HEK293 (cell line): Measurements from ENCODE around the gene KBTBD12.

ENCODE experiments used
- CTCF ChIA-PET: fragments of 350-600 bp; formaldehyde crosslinking; extraction: SDS; loops from one replicate; lab custom pipeline; 2021; ENCODE audit warnings: antibody characterized with exemption; lab: Yijun Ruan, JAX
- POLR2A ChIA-PET: fragments of 300-600 bp; formaldehyde crosslinking; extraction: SDS; loops from one replicate; lab custom pipeline; 2020; ENCODE audit warnings: antibody characterized with exemption, inconsistent platforms; lab: Yijun Ruan, JAX
- H3K27ac ChIP-seq: fragments of 200-500 bp; sonication (Bioruptor generic); 2 replicates; pipeline ENCODE4 v1.5.1; 2014; ENCODE audit warnings: low read depth, low read length, control low read depth, inconsistent platforms; ENCODE audit errors: extremely low read depth
- H3K36me3 ChIP-seq, 2 experiments: fragments of 200-500 bp in 1 of 2; sonication (Bioruptor generic) in 1 of 2; 1 replicate in 1 of 2; 2 replicates in 1 of 2; pipeline ENCODE4 v1.5.1; 2014 to 2017; ENCODE audit warnings: inconsistent platforms in 2 of 2, low read length in 2 of 2; ENCODE audit not compliant: control insufficient read depth in 2 of 2, insufficient read depth in 1 of 2
- H3K4me1 ChIP-seq: fragments of 200-500 bp; sonication (Bioruptor generic); 2 replicates; pipeline ENCODE4 v1.5.1; 2014; ENCODE audit warnings: mild to moderate bottlenecking, low read length, inconsistent platforms; ENCODE audit not compliant: control insufficient read depth, insufficient read depth
- H3K4me3 ChIP-seq: 2 replicates; pipeline ENCODE4 v1.5.1; 2011; ENCODE audit warnings: low read depth, mild to moderate bottlenecking, control low read depth, low read length, moderate library complexity
- H3K9me3 ChIP-seq: fragments of 200-500 bp; sonication (Bioruptor generic); 2 replicates; pipeline ENCODE4 v1.5.1; 2014; ENCODE audit warnings: low read depth, low read length, inconsistent platforms; ENCODE audit not compliant: control insufficient read depth, insufficient read depth
- HOXA7 ChIP-seq: sonication (generic); formaldehyde crosslinking; IDR thresholded peaks from 2 replicates; pipeline ENCODE4 v1.8.1; 2022; ENCODE audit warnings: missing genetic modification reagents, borderline replicate concordance
- HOXC10 ChIP-seq: sonication (generic); formaldehyde crosslinking; IDR thresholded peaks from 2 replicates; pipeline ENCODE4 v1.8.1; 2023; ENCODE audit warnings: mild to moderate bottlenecking, missing genetic modification reagents
- KLF9 ChIP-seq: fragments of 450-650 bp; formaldehyde crosslinking; IDR thresholded peaks from 2 replicates; pipeline ENCODE4 v1.5.1; 2016; ENCODE audit warnings: missing biosample characterization, missing genetic modification characterization, low read depth
- SCRT2 ChIP-seq: fragments of 450-650 bp; formaldehyde crosslinking; IDR thresholded peaks from 2 replicates; pipeline ENCODE4 v1.5.1; 2016; ENCODE audit warnings: missing biosample characterization, missing genetic modification characterization
- YY2 ChIP-seq: fragments of 450-650 bp; formaldehyde crosslinking; IDR thresholded peaks from 2 replicates; pipeline ENCODE4 v1.5.1; 2016; ENCODE audit warnings: missing biosample characterization, missing genetic modification characterization
- ZBTB8A ChIP-seq: fragments of 450-650 bp; formaldehyde crosslinking; IDR thresholded peaks from 2 replicates; pipeline ENCODE4 v1.5.1; 2016; ENCODE audit warnings: missing biosample characterization, missing genetic modification characterization
- ZFP69B ChIP-seq: fragments of 450-650 bp; formaldehyde crosslinking; IDR thresholded peaks from 2 replicates; pipeline ENCODE4 v1.5.1; 2016; ENCODE audit warnings: missing biosample characterization, missing genetic modification characterization
- ZNF138 ChIP-seq: fragments of 450-650 bp; formaldehyde crosslinking; IDR thresholded peaks from 2 replicates; pipeline ENCODE4 v1.5.1; 2016; ENCODE audit warnings: missing biosample characterization, missing genetic modification characterization, borderline replicate concordance
- ZNF146 ChIP-seq: fragments of 450-650 bp; formaldehyde crosslinking; IDR thresholded peaks from 2 replicates; pipeline ENCODE4 v1.5.1; 2016; ENCODE audit warnings: missing biosample characterization, missing genetic modification characterization
- ZNF157 ChIP-seq: fragments of 450-650 bp; formaldehyde crosslinking; IDR thresholded peaks from 2 replicates; pipeline ENCODE4 v1.5.1; 2016; ENCODE audit warnings: missing biosample characterization, missing genetic modification characterization
- ZNF211 ChIP-seq: fragments of 450-650 bp; formaldehyde crosslinking; IDR thresholded peaks from 2 replicates; pipeline ENCODE4 v1.5.1; 2016; ENCODE audit warnings: low read depth, missing biosample characterization, missing genetic modification characterization
- ZNF366 ChIP-seq: fragments of 450-650 bp; formaldehyde crosslinking; conservative IDR thresholded peaks from 2 replicates; pipeline ENCODE4 v1.5.1; 2016; ENCODE audit warnings: missing biosample characterization, missing genetic modification characterization
- ZNF426 ChIP-seq: fragments of 450-650 bp; formaldehyde crosslinking; IDR thresholded peaks from 2 replicates; pipeline ENCODE4 v1.5.1; 2017; ENCODE audit warnings: missing biosample characterization, missing genetic modification characterization, mild to moderate bottlenecking, inconsistent platforms, moderate library complexity
- ZNF561 ChIP-seq: fragments of 450-650 bp; IDR thresholded peaks from 2 replicates; pipeline ENCODE4 v1.5.1; 2018; ENCODE audit warnings: missing biosample characterization, missing genetic modification characterization, borderline replicate concordance
- ZNF571 ChIP-seq: fragments of 450-650 bp; formaldehyde crosslinking; IDR thresholded peaks from 2 replicates; pipeline ENCODE4 v1.5.0; 2017; ENCODE audit warnings: missing biosample characterization, missing genetic modification characterization
- ZNF600 ChIP-seq: fragments of 450-650 bp; formaldehyde crosslinking; IDR thresholded peaks from 2 replicates; pipeline ENCODE4 v1.5.1; 2016; ENCODE audit warnings: missing biosample characterization, missing genetic modification characterization
- ZNF629 ChIP-seq: fragments of 450-650 bp; formaldehyde crosslinking; IDR thresholded peaks from 2 replicates; pipeline ENCODE4 v1.5.1; 2017; ENCODE audit warnings: missing biosample characterization, missing genetic modification characterization
- ZNF837 ChIP-seq: fragments of 450-650 bp; formaldehyde crosslinking; IDR thresholded peaks from 2 replicates; pipeline ENCODE4 v1.5.1; 2016; ENCODE audit warnings: missing biosample characterization, missing genetic modification characterization
- ZSCAN23 ChIP-seq: fragments of 450-650 bp; formaldehyde crosslinking; IDR thresholded peaks from 2 replicates; pipeline ENCODE4 v1.5.1; 2016; ENCODE audit warnings: missing biosample characterization, missing genetic modification characterization
- TF ChIP-seq, protein P1 (sequence below): fragments of 450-650 bp; formaldehyde crosslinking; IDR thresholded peaks from 2 replicates; pipeline ENCODE4 v1.5.1; 2016; ENCODE audit warnings: missing biosample characterization, missing genetic modification characterization
- TF ChIP-seq, protein P2 (sequence below): fragments of 450-650 bp; formaldehyde crosslinking; conservative IDR thresholded peaks from 2 replicates; pipeline ENCODE4 v1.5.1; 2016; ENCODE audit warnings: low read depth, missing biosample characterization, missing genetic modification characterization

KBTBD12 gene

DNA sequence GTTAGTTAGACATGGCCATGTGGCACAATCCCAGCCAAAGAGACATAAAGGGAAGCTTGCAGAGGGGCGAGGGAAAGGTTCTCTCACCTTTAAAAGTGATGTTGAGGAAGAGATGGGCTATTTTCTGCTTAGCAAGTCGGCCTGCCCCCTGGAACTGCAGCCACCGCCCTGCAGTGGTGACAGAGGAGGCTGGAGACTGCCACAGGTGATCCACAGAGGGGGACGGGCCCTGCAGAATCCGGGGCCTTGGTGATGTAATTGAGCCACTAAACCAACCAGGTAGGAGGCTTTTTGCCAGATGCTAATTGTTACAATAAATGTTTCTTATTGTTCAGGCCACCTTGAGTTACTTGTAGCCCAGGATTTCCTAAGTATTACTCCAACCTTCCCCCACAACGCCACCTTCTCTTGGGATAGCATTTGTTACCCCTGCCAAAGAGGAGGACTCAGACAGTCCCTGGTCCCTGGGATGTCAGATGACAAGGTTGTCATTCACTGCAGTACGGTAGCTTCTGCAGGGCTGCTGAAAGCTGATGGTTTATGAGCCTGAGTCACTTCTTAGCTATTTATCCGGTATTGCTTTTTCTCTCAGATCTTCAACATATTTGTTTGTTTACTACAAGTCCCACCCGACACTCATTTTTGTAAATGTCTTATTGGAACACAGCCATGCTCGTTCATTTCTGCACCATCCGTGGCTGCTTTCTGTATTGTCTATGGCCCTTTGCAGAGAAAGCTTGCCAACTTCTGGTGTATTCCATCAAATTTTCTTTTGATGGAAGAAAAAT, 73.9 kb downstream of the KBTBD12 start (continued):
- TF ChIP-seq HOXC10 (CRISPR knock-in tag): no peak
- peak; percentile 37; the same call in 1 of the 2 replicates for TF ChIP-seq SCRT2 (tag by site-specific recombination)
- no peak for TF ChIP-seq ZBTB8A

DNA sequence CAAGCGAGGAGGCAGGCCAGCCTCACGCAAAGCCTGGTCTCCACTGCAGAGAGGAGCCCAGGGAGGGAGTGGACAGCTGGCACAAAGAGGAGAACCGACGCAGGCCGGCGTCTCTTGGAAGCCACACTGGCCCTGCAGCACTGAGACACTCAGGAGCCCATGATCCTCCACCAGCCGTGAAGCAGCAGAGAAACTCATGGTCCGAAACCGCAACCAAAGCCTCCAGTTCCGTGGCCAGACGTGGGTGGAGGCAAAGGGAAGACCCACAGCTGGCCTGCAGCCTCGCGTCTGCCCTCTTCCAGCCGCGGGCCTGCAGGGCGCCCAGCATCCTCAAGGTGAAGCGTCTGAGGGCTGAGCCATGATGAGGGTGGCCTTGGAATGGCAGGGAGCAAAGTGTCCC, 75.0 kb downstream of the KBTBD12 start:
- Histone ChIP-seq H3K4me3 (no peak overlapping the region), H3K27ac (no peak overlapping the region), H3K36me3 (no peaks in the 10 kb centered on the region)
- CTCF ChIA-PET: no interaction called here
- TF ChIP-seq KLF9 (tag by site-specific recombination) (no peak), ZNF426 (tag by site-specific recombination) (no peak), ZNF211 (tag by site-specific recombination) (no peak), ZNF571 (tag by site-specific recombination) (no peak), ZNF366 (no peak), ZNF146 (no peak), ZNF629 (tag by site-specific recombination) (no peak), ZSCAN23 (no peak), ZFP69B (tag by site-specific recombination) (no peak), ZNF138 (tag by site-specific recombination) (no peak), ZNF157 (no peak), ZNF837 (tag by site-specific recombination) (no peak), HOXA7 (no peak), ZNF600 (tag by site-specific recombination) (no peak), YY2 (no peak), ZNF561 (tag by site-specific recombination) (no peak)
- TF ChIP-seq, protein P1, sequence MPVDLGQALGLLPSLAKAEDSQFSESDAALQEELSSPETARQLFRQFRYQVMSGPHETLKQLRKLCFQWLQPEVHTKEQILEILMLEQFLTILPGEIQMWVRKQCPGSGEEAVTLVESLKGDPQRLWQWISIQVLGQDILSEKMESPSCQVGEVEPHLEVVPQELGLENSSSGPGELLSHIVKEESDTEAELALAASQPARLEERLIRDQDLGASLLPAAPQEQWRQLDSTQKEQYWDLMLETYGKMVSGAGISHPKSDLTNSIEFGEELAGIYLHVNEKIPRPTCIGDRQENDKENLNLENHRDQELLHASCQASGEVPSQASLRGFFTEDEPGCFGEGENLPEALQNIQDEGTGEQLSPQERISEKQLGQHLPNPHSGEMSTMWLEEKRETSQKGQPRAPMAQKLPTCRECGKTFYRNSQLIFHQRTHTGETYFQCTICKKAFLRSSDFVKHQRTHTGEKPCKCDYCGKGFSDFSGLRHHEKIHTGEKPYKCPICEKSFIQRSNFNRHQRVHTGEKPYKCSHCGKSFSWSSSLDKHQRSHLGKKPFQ (tag by site-specific recombination): no peak
- TF ChIP-seq, protein P2, sequence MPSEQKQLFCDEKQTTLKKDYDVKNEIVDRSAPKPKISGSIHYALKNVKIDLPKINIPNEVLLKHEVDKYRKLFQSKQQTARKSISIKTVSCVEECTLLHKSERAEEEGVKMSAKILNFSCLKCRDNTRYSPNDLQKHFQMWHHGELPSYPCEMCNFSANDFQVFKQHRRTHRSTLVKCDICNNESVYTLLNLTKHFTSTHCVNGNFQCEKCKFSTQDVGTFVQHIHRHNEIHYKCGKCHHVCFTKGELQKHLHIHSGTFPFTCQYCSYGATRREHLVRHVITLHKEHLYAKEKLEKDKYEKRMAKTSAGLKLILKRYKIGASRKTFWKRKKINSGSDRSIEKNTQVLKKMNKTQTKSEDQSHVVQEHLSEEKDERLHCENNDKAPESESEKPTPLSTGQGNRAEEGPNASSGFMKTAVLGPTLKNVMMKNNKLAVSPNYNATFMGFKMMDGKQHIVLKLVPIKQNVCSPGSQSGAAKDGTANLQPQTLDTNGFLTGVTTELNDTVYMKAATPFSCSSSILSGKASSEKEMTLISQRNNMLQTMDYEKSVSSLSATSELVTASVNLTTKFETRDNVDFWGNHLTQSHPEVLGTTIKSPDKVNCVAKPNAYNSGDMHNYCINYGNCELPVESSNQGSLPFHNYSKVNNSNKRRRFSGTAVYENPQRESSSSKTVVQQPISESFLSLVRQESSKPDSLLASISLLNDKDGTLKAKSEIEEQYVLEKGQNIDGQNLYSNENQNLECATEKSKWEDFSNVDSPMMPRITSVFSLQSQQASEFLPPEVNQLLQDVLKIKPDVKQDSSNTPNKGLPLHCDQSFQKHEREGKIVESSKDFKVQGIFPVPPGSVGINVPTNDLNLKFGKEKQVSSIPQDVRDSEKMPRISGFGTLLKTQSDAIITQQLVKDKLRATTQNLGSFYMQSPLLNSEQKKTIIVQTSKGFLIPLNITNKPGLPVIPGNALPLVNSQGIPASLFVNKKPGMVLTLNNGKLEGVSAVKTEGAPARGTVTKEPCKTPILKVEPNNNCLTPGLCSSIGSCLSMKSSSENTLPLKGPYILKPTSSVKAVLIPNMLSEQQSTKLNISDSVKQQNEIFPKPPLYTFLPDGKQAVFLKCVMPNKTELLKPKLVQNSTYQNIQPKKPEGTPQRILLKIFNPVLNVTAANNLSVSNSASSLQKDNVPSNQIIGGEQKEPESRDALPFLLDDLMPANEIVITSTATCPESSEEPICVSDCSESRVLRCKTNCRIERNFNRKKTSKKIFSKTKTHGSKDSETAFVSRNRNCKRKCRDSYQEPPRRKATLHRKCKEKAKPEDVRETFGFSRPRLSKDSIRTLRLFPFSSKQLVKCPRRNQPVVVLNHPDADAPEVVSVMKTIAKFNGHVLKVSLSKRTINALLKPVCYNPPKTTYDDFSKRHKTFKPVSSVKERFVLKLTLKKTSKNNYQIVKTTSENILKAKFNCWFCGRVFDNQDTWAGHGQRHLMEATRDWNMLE (tag by site-specific recombination): no peak
- TF ChIP-seq, all 188 proteins: peak for 0
- POLR2A ChIA-PET: no interaction called here
- no peaks in the 10 kb centered on the region for H3K9me3 ChIP-seq
- H3K4me1 ChIP-seq: no peaks in the 10 kb centered on the region
